ENCODE measurements around the gene RNF112.

DNA sequence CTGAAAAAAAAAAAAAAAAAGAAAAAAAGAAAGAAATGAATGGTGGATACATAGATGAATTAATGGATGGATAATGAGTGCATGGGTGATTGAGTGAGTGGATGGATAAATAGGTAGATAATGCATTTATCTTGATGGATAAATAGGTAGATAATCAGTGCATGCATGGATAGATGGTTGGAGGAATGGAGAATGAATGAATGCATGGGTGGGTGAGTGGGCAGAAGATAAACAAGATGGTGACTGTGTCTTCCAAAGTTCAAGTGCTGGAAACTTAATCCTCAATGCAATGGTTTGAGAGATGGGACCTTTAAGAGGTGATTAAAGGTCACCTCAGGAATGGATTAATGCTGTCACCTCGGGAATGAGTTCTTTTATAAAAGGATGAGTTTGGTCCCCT is 6.8 kb upstream of the RNF112 start:
- TF ChIP-seq, protein P1, sequence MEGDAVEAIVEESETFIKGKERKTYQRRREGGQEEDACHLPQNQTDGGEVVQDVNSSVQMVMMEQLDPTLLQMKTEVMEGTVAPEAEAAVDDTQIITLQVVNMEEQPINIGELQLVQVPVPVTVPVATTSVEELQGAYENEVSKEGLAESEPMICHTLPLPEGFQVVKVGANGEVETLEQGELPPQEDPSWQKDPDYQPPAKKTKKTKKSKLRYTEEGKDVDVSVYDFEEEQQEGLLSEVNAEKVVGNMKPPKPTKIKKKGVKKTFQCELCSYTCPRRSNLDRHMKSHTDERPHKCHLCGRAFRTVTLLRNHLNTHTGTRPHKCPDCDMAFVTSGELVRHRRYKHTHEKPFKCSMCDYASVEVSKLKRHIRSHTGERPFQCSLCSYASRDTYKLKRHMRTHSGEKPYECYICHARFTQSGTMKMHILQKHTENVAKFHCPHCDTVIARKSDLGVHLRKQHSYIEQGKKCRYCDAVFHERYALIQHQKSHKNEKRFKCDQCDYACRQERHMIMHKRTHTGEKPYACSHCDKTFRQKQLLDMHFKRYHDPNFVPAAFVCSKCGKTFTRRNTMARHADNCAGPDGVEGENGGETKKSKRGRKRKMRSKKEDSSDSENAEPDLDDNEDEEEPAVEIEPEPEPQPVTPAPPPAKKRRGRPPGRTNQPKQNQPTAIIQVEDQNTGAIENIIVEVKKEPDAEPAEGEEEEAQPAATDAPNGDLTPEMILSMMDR (IDR thresholded peaks at IDR 0.05), result no peak
- TF ChIP-seq POLR2A (IDR thresholded peaks at IDR 0.05) (no peak), EP300 (IDR thresholded peaks at IDR 0.05) (no peak)
